Measurements from ENCODE around the gene FMNL3.

The FMNL3 gene

DNA sequence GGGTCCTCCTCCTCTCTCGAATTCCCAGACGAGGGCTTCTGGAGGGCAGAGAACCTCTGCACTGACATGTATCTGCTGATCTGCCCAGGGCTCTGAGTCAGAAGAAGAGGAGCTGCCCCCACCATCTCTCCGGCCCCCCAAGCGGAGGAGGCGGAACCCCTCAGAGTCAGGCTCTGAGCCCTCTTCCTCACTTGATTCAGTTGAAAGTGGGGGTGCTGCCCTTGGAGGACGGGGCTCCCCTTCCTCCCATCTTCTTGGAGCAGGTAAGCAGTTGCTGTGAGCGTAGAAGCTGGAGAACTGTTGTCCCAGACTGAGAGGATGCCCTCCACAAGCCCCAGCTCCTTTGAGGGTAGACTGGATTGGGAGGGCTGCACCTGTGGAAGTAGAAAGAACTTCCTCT, 64.1 kb downstream of the FMNL3 start:
- TF ChIP-seq TCF12 (IDR thresholded peaks at IDR 0.05; ENCODE audit: low read depth) (no peak), ZBTB7A (IDR thresholded peaks at IDR 0.05; ENCODE audit: low read depth) (no peak), CREB1 (IDR thresholded peaks at IDR 0.05; ENCODE audit: low read depth) (no peak), EP300 (IDR thresholded peaks at IDR 0.05; ENCODE audit: borderline replicate concordance) (no peak), RAD21 (IDR thresholded peaks at IDR 0.05; ENCODE audit: low read depth) (no peak), TEAD4 (IDR thresholded peaks at IDR 0.05) (no peak), YY1 (IDR thresholded peaks at IDR 0.05; ENCODE audit: low read depth) (no peak), TAF1 (IDR thresholded peaks at IDR 0.05; ENCODE audit: low read depth) (no peak), FOXM1 (IDR thresholded peaks at IDR 0.05; ENCODE audit: borderline replicate concordance, low read depth) (no peak), CEBPB (IDR thresholded peaks at IDR 0.05) (no peak), EGR1 (IDR thresholded peaks at IDR 0.05) (no peak), NFIC (IDR thresholded peaks at IDR 0.05) (no peak)
- TF ChIP-seq, protein P1, sequence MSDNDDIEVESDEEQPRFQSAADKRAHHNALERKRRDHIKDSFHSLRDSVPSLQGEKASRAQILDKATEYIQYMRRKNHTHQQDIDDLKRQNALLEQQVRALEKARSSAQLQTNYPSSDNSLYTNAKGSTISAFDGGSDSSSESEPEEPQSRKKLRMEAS (IDR thresholded peaks at IDR 0.05): no peak
- TF ChIP-seq, protein P2, sequence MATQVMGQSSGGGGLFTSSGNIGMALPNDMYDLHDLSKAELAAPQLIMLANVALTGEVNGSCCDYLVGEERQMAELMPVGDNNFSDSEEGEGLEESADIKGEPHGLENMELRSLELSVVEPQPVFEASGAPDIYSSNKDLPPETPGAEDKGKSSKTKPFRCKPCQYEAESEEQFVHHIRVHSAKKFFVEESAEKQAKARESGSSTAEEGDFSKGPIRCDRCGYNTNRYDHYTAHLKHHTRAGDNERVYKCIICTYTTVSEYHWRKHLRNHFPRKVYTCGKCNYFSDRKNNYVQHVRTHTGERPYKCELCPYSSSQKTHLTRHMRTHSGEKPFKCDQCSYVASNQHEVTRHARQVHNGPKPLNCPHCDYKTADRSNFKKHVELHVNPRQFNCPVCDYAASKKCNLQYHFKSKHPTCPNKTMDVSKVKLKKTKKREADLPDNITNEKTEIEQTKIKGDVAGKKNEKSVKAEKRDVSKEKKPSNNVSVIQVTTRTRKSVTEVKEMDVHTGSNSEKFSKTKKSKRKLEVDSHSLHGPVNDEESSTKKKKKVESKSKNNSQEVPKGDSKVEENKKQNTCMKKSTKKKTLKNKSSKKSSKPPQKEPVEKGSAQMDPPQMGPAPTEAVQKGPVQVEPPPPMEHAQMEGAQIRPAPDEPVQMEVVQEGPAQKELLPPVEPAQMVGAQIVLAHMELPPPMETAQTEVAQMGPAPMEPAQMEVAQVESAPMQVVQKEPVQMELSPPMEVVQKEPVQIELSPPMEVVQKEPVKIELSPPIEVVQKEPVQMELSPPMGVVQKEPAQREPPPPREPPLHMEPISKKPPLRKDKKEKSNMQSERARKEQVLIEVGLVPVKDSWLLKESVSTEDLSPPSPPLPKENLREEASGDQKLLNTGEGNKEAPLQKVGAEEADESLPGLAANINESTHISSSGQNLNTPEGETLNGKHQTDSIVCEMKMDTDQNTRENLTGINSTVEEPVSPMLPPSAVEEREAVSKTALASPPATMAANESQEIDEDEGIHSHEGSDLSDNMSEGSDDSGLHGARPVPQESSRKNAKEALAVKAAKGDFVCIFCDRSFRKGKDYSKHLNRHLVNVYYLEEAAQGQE (IDR thresholded peaks at IDR 0.05; ENCODE audit: low read depth): no peak
- TF ChIP-seq, protein P3, sequence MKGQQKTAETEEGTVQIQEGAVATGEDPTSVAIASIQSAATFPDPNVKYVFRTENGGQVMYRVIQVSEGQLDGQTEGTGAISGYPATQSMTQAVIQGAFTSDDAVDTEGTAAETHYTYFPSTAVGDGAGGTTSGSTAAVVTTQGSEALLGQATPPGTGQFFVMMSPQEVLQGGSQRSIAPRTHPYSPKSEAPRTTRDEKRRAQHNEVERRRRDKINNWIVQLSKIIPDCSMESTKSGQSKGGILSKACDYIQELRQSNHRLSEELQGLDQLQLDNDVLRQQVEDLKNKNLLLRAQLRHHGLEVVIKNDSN (IDR thresholded peaks at IDR 0.05): no peak

DNA sequence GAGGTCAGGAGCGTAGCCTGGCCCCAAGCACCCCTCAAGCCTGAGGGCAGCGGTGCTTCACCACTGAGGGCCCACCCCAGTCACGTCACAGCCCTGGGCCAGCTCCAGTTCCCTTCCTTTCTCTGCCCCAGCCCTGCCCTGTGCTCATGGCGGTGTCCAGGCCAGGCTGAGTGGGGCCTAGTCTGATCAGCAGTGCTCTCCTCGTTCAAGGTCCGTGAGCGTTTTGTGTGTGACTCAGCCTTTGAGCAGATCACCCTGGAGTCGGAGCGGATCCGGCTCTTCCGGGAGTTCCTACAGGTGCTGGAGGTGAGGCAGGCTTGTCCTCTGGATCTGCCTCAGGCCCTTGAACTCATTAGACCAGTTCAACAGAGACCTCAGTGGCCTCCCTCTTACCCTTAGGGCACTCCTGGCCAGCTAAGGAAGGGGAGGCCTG, 64.8 kb downstream of the FMNL3 start:
- TF ChIP-seq EP300 (IDR thresholded peaks at IDR 0.05; ENCODE audit: borderline replicate concordance): no peak
- TF ChIP-seq, protein P2 (IDR thresholded peaks at IDR 0.05; ENCODE audit: low read depth): no peak
- no peak for TF ChIP-seq TCF12 (IDR thresholded peaks at IDR 0.05; ENCODE audit: low read depth)
- TF ChIP-seq, protein P1 (IDR thresholded peaks at IDR 0.05): no peak
- TF ChIP-seq CEBPB (IDR thresholded peaks at IDR 0.05): no peak
- TF ChIP-seq TAF1 (IDR thresholded peaks at IDR 0.05; ENCODE audit: low read depth): no peak
- no peak for TF ChIP-seq EGR1 (IDR thresholded peaks at IDR 0.05)
- no peak for TF ChIP-seq YY1 (IDR thresholded peaks at IDR 0.05; ENCODE audit: low read depth)
- TF ChIP-seq, protein P3 (IDR thresholded peaks at IDR 0.05): no peak
- TF ChIP-seq RAD21 (IDR thresholded peaks at IDR 0.05; ENCODE audit: low read depth): no peak
- no peak for TF ChIP-seq FOXM1 (IDR thresholded peaks at IDR 0.05; ENCODE audit: borderline replicate concordance, low read depth)
- no peak for TF ChIP-seq NFIC (IDR thresholded peaks at IDR 0.05)
- TF ChIP-seq TEAD4 (IDR thresholded peaks at IDR 0.05): no peak
- no peak for TF ChIP-seq CREB1 (IDR thresholded peaks at IDR 0.05; ENCODE audit: low read depth)
- TF ChIP-seq ZBTB7A (IDR thresholded peaks at IDR 0.05; ENCODE audit: low read depth): no peak

DNA sequence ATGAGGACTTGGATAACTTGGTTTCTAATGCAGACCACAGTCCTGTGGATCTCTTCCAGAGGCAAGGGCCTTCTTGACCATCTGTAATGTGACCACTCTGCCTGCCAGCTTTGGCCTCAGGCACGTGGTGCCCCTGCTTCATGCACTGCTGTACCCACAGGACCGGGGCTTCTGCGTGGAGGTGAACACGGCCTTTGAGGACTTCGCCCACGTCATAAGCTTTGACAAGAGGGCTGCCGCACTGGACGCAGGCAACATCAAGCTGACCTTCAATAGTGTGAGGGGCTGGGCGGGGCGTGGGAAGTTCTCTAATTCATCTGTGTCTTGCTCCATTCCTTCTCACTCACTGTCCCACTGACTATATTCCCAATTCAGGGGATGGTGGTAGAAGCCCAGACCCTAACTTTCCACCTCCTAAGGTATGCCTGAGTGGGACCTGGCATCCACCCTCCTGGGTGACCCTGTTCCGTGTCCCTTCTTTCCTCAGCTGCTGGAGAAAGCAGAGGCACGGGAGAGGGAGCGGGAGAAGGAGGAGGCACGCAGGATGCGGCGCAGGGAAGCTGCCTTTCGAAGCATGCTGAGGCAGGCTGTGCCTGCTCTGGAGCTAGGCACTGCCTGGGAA, 65.3 kb downstream of the FMNL3 start:
- TF ChIP-seq TEAD4 (IDR thresholded peaks at IDR 0.05) (no peak), EGR1 (IDR thresholded peaks at IDR 0.05) (no peak), TCF12 (IDR thresholded peaks at IDR 0.05; ENCODE audit: low read depth) (no peak), FOXM1 (IDR thresholded peaks at IDR 0.05; ENCODE audit: borderline replicate concordance, low read depth) (no peak), RAD21 (IDR thresholded peaks at IDR 0.05; ENCODE audit: low read depth) (no peak), YY1 (IDR thresholded peaks at IDR 0.05; ENCODE audit: low read depth) (no peak), ZBTB7A (IDR thresholded peaks at IDR 0.05; ENCODE audit: low read depth) (no peak), CREB1 (IDR thresholded peaks at IDR 0.05; ENCODE audit: low read depth) (no peak), EP300 (IDR thresholded peaks at IDR 0.05; ENCODE audit: borderline replicate concordance) (no peak), TAF1 (IDR thresholded peaks at IDR 0.05; ENCODE audit: low read depth) (no peak), CEBPB (IDR thresholded peaks at IDR 0.05) (no peak), NFIC (IDR thresholded peaks at IDR 0.05) (no peak)
- TF ChIP-seq, protein P1 (IDR thresholded peaks at IDR 0.05): no peak
- TF ChIP-seq, protein P2 (IDR thresholded peaks at IDR 0.05; ENCODE audit: low read depth): no peak
- TF ChIP-seq, protein P3 (IDR thresholded peaks at IDR 0.05): no peak

Data from Ishikawa (cell line).